Activated T-helper 1 cell treated with Interleukin-2 at 50 U/mL for 16 hours (primary cell): ENCODE results near the gene GHRHR.

Source experiments
- DNase-seq: peaks from one replicate; pipeline ENCODE4 v3.0.0-alpha.2; 2020; ENCODE audit warnings: low read depth

GHRHR gene

GRCh38 chr7:31004393-31004792 is 40.6 kb downstream of the GHRHR start:
- no peak for DNase-seq

DNA sequence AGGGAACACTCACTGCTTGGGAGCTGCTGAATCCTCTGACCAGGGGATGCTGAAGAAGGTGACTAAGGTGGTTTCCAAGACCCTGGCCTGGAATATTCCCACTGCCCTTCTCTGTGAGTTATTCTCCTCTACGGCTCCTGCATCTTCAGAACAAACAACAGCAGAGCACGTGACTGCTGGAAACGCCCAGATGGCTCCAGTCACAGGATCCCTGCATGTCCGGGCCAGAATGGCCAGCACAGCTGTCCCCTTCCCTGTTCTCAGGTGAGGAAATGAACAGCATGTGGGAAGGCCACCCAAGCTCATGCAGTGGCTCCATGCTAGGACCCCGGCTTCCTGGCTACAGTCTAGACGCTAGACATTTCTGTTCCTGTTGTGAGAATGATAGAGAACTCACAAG is 43.1 kb downstream of the GHRHR start:
- no peak for DNase-seq

DNA sequence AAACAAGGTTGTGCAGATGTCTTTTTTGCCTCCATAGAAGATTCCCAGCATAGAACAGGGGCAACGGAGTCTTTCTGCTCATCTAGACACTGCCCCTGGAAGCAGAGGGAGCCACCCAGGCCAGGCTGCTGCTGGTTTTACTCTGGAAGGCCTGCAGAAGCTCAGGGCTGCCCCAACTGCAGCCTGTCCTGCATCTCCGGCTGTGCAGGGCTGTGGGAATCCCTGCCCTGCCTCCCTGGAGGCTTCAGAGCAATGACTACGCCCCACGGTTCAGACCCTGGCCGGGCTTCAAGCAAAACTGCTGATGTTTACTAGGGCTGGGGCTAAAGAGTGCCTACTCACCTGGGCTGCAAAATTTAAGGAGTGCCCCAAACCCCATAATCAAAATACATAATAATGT is 43.9 kb downstream of the GHRHR start:
- no peak for DNase-seq

GRCh38 chr7:31014826-31015225 is 51.1 kb downstream of the GHRHR start:
- DNase-seq, result no peak

DNA sequence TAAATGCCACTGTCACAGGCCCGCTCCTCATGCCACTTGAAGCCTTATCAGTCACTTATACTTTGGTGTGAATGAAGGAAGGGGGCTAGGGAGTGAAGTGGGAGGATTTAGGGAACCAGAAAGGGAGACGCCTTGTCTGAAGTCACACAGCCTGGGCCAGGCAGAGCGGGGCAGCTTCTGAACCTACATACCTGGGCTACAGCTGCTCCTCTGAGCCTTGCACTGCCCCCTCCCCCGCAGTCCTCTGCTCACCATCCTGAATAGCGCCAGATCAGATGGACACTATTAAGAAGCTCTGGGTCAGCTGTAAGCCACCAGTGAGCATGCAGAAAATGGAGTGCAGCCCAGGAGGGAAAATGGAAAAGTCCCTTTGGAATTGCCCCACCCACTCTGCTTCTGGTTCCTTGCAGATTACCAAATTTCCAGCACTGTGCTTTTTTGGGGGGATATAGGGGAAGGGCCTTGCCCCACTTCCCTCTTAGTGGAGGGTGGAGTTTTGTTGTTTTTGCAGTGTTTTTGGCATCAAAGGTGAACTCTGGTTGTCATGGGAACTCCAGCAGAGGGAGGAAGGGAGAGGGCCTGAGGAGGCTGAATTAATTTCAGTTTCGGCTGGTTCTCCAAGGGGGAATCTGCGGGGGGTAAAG is 53.4 kb downstream of the GHRHR start:
- DNase-seq, result no peak

GRCh38 chr7:31017721-31018120 is 54.0 kb downstream of the GHRHR start:
- no peak for DNase-seq

- DNase-seq, result no peak
These were observed 55.8 kb downstream of the GHRHR start for GRCh38 chr7:31019509-31019908.

- no peak for DNase-seq
These were observed 56.4 kb downstream of the GHRHR start for GRCh38 chr7:31020161-31020560.

- no peak for DNase-seq
These were observed 56.9 kb downstream of the GHRHR start for GRCh38 chr7:31020652-31021051.

DNA sequence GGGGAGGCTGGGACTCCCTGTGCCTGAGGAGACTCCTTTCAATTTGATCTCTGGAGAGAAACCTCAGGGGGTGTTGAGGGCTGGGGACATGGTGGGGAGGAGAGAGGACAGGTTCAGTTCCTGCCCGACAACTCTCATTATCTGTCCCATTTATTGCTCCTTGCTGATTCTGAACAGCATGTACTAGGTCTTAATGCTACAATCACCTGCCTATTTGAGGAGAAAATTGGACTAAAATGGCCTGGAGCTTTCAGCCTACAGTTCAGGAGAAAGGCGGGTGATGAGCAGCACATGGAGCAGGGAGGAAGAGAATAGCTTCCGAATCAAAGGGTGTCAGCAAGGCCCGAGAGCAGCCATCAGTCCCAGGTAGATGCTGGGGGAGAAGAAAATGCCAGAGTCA is 58.4 kb downstream of the GHRHR start:
- DNase-seq, result no peak

- DNase-seq, result no peak
These were observed 59.0 kb downstream of the GHRHR start for GRCh38 chr7:31022726-31023125.

DNA sequence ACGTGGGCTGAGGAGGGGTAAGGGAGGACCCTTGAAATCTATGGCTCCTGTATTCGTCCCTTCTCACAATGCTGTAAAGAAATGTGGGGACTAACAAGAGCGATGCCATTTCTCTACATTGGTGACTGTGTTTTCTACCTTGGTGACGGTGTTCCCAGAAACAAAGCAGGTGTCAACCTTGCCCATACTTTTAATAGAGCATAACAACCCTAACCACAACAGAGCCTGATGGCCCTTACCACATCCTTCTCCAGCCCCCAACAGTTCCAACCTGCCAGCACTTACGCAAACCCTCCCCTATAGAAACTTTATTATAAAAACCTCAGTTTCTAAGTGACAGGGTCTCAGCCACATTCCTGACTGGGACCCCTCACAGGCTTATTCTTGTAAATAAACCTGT is 60.1 kb downstream of the GHRHR start:
- no peak for DNase-seq

DNA sequence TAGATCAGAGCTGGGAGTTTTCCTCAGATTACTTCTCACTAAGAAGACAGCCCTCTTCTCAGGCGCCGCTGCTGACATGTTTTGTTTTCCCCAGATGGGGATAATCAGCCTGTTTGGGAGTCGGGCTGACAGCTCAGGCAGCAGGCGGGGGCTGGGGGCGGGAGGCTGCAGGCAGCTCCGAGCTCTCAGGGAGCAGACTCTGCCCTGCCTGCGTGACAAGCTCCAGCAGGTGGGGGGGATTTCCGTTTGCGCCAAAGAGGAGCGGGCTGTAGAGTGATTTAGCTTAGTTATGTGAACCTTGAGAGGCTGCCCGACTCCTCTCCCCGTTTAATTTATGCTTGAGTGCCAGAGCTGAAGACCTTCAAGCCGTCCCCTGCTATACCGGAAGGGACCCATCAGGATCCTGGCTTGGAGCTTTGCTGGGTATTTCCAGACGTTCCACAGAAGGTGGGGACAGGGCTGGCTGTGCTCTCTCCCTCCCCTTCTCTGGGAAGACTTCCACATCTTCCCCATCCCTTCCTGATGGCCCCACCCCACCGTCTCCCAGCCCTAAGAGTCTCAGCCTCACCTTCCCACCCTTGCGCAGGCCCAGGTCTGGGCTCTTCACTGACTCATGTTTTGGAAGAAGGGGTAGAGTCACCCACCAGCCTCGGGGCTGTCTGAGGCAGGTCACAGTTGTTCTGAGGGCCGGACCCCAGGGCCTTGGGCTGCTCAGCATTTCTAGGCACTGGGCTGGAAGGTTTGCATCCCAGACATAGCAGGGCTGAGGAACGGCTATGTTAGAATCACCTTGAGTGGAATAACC is 63.6 kb downstream of the GHRHR start:
- no peak for DNase-seq

GRCh38 chr7:31028006-31028405 is 64.3 kb downstream of the GHRHR start:
- no peak for DNase-seq

DNA sequence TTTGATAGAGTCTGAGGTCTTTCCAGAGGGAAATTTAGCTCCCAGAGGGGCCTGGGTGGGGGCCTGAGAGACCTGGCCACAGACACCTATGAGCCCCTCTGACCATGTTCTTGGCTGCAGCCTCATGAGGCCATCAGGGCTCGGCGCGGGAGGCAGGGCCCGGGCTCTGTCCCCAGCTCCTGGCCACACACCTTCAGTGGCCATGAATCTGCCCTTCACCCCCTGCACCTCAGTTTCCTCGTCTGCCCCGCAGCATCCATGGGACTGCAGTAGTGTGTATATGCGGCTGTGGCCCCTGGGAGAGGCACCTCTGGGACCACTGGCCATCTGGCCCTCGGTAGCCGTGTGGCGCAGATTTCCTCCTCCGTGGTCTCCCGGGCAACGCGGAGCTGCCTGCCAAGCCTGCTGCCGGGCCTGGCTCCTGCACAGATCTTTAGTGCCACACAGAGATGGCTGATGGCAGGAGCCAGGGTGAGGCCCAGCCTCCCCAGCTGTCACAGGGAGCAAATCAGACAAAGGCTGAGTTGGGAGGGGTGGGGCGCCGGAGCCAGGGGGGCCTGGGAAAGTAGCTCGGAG is 64.8 kb downstream of the GHRHR start:
- no peak for DNase-seq
